RWPE2 (cell line): ENCODE results near the gene MRPS34.
"Not testable (repeated sequence)": the region's sequence is repeated elsewhere in the genome, so short reads cannot be mapped to it uniquely, and the experiment has no call there.

Source experiments
- ATAC-seq: fragments of 200-7000 bp; cut with Tn5 transposase; 3 replicates; pipeline ENCODE4 v1.9.1; 2021; ENCODE audit warnings: low read depth
- DNase-seq: peaks from one replicate; pipeline ENCODE4 v3.0.0-alpha.2; 2020; ENCODE audit warnings: low spot score
- H3K27ac ChIP-seq: fragments of 450-650 bp; 2 replicates; pipeline ENCODE4 v1.5.1; 2017; ENCODE audit warnings: mild to moderate bottlenecking; ENCODE audit not compliant: poor library complexity, severe bottlenecking
- H3K27me3 ChIP-seq: fragments of 250-450 bp; sonication (Bioruptor Pico); 2 replicates; pipeline ENCODE4 v1.5.1; 2021; ENCODE audit warnings: mild to moderate bottlenecking, moderate library complexity; ENCODE audit not compliant: insufficient read depth, poor library complexity, severe bottlenecking
- H3K36me3 ChIP-seq: fragments of 250-450 bp; sonication (Bioruptor Pico); 2 replicates; pipeline ENCODE4 v1.5.1; 2020; ENCODE audit warnings: low read depth, mild to moderate bottlenecking, moderate library complexity
- H3K4me1 ChIP-seq: fragments of 250-450 bp; sonication (Bioruptor Pico); 2 replicates; pipeline ENCODE4 v1.5.1; 2021; ENCODE audit warnings: mild to moderate bottlenecking, moderate library complexity; ENCODE audit not compliant: insufficient read depth, poor library complexity, severe bottlenecking
- H3K4me3 ChIP-seq: fragments of 250-450 bp; sonication (Bioruptor Pico); 2 replicates; pipeline ENCODE4 v1.5.1; 2021; ENCODE audit warnings: mild to moderate bottlenecking, moderate library complexity; ENCODE audit not compliant: severe bottlenecking
- H3K9me3 ChIP-seq: fragments of 250-450 bp; sonication (Bioruptor Pico); 2 replicates; pipeline ENCODE4 v1.5.1; 2021; ENCODE audit warnings: mild to moderate bottlenecking, moderate library complexity; ENCODE audit not compliant: severe bottlenecking
- TF ChIP-seq, protein P1 (sequence below): fragments of 450-650 bp; IDR thresholded peaks from one replicate; pipeline ENCODE4 v1.5.1; 2017; ENCODE audit warnings: mild to moderate bottlenecking, moderate library complexity; ENCODE audit not compliant: poor library complexity, severe bottlenecking

MRPS34 gene

DNA sequence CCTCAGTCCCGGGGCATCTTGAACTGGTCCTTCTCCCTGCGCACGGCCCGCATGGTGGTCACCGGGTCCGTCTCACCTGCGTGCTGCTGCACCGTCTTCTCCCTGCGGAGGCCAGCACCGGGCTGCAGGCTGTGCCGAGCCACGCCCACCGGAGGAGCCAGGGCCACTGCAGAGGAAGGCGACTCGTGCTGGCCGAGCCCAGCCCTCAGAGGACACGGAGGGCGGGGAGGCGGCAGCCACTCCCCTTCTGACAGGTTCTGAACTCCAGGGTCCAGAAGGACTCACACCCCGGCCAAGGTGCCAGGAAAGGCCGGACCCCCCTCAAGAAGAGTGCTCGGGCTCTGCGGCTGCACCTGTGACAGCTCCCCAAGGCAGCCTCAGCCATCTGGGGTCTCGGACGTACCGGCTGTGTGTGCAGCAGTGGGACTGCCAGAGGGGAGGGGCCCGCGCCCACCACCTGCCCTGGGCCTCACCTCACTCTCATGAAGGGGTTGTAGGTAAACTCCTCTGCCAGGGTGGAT is 36.4 kb upstream of the MRPS34 start:
- peaks cover 41% of the 10 kb centered on the region for H3K36me3 ChIP-seq
- TF ChIP-seq, protein P1, sequence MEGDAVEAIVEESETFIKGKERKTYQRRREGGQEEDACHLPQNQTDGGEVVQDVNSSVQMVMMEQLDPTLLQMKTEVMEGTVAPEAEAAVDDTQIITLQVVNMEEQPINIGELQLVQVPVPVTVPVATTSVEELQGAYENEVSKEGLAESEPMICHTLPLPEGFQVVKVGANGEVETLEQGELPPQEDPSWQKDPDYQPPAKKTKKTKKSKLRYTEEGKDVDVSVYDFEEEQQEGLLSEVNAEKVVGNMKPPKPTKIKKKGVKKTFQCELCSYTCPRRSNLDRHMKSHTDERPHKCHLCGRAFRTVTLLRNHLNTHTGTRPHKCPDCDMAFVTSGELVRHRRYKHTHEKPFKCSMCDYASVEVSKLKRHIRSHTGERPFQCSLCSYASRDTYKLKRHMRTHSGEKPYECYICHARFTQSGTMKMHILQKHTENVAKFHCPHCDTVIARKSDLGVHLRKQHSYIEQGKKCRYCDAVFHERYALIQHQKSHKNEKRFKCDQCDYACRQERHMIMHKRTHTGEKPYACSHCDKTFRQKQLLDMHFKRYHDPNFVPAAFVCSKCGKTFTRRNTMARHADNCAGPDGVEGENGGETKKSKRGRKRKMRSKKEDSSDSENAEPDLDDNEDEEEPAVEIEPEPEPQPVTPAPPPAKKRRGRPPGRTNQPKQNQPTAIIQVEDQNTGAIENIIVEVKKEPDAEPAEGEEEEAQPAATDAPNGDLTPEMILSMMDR = no peak
- no peak overlapping the region for H3K27ac ChIP-seq
- no peak for DNase-seq
- no peaks in the 10 kb centered on the region for H3K4me1 ChIP-seq
- ATAC-seq = no peak
- H3K4me3 ChIP-seq = no peak overlapping the region
- no peaks in the 10 kb centered on the region for H3K9me3 ChIP-seq
- no peaks in the 10 kb centered on the region for H3K27me3 ChIP-seq

DNA sequence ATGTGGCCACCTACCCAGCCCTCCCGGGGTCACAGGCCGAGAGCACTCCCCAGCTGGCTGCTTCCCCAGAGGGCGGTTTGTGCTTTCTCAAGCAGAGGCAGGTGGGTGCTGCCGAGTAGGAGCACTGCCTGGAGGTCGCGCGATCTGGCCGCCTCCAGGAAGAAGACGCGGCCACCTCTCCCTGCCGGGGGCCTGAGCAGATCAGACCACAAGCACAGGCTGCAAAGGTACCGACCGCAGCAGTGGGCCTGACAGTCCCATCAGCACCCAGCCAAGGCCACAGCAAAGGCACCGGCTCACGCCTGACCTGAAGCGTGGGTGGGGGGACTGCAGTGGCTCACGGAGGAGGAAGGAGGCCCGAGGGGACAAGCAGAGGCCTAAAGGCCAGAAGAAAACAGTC is 35.8 kb upstream of the MRPS34 start:
- H3K9me3 ChIP-seq = no peaks in the 10 kb centered on the region
- TF ChIP-seq, protein P1 = no peak
- H3K27ac ChIP-seq = no peak overlapping the region
- H3K27me3 ChIP-seq = no peaks in the 10 kb centered on the region
- no peaks in the 10 kb centered on the region for H3K4me1 ChIP-seq
- peaks cover 41% of the 10 kb centered on the region for H3K36me3 ChIP-seq
- no peak for DNase-seq
- no peak for ATAC-seq
- H3K4me3 ChIP-seq = no peak overlapping the region

DNA sequence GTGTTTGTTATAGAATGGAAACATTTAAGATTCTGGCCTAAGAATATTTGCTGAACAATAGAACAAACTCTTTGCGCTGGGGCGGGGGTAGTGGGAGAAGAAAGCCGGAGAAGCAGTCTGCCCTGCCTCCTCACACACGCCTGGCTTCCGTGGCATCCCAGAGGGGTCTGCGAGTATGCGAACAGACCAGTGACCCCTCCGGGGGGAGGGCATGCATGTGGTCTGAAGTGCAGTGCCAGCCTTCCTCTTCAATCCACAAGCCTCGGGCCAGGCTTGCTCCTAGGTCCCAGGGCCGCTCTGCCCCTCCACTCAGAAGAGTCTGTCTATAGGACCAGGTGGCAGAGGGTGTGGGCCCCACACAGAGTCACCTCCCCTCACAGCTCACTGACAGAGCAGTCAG is 34.7 kb upstream of the MRPS34 start:
- DNase-seq = no peak
- Histone ChIP-seq H3K4me1 (no peaks in the 10 kb centered on the region), H3K27me3 (no peaks in the 10 kb centered on the region), H3K4me3 (no peak overlapping the region), H3K27ac (no peak overlapping the region), H3K9me3 (no peaks in the 10 kb centered on the region), H3K36me3 (peaks cover 39% of the 10 kb centered on the region)
- ATAC-seq = no peak
- TF ChIP-seq, protein P1 = no peak

DNA sequence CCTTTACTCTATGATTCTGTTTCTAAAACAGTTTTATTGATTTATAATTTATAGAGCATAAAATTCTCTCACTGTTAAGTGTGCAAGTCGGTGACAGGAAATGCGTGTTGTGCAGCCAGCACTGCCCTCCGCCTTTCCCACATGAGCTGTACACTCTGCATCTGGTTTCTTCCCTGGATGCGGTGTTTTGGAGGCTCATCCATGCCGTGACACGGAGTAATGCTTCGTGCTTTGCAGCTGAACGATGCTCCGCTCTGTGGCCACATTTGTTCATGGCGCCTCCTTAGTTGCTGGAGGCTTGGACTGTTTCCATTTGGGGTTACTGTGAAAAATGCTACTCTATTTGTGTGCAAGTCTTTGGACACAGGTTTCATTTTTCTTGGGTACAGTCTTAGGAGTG is 27.8 kb upstream of the MRPS34 start:
- no peaks in the 10 kb centered on the region for H3K27me3 ChIP-seq
- ATAC-seq (no peak), DNase-seq (no peak)
- H3K36me3 ChIP-seq = no peaks in the 10 kb centered on the region
- no peak overlapping the region for H3K27ac ChIP-seq
- no peak overlapping the region for H3K4me3 ChIP-seq
- peaks cover 8% of the 10 kb centered on the region for H3K9me3 ChIP-seq
- no peaks in the 10 kb centered on the region for H3K4me1 ChIP-seq
- TF ChIP-seq, protein P1 = no peak

DNA sequence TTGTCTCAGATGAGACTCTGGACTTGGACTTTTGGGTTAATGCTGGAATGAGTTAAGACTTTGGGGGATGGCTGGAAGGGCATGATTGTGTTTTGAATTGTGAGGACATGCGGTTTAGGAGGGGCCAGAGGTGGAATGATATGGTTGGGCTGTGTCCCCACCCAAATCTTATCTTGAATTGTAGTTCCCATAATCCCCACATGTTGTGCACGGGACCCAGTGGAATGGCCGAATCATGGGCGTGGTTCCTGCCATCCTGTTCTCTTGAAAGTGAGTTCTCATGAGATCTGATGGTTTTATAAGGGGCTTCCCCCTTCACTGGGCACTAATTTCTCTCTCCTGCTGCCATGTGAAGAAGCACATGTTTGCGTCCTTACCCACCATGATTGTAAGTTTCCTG is 26.3 kb upstream of the MRPS34 start:
- DNase-seq, H3K27me3 ChIP-seq, H3K4me1 ChIP-seq, H3K27ac ChIP-seq, H3K4me3 ChIP-seq, H3K9me3 ChIP-seq, ATAC-seq, H3K36me3 ChIP-seq: not testable (repeated sequence)
